OCI-LY7 (cell line): ENCODE results near the gene GAL. TPM values are rescaled to one million over a fixed set of nuclear protein-coding genes. Genes with fewer than 3 reads are reported as not detected.

Experiments
- BruUV-seq: library from RNA; stranded (reverse); fragments of 400-500 nt; replicated peaks from 2 replicates; lab custom pipeline; 2021; lab: Mats Ljungman, UMichigan
- CTCF ChIA-PET: fragments of 300-600 bp; sonication (Branson Sonifier 250); formaldehyde crosslinking; loops from one replicate; lab custom pipeline; 2022; ENCODE audit warnings: antibody characterized with exemption; ENCODE audit not compliant: unreplicated experiment; lab: Charles Lee
- POLR2A ChIA-PET: fragments of 300-600 bp; sonication (Branson Sonifier 250); formaldehyde crosslinking; loops from one replicate; lab custom pipeline; 2022; ENCODE audit warnings: antibody characterized with exemption; lab: Charles Lee
- DNase-seq: peaks from one replicate; pipeline ENCODE4 v3.0.0-alpha.2; 2015; ENCODE audit warnings: low spot score
- H2AFZ ChIP-seq: fragments of 200-600 bp; sonication (generic), shearing (Covaris generic); 2 replicates; pipeline ENCODE4 v1.6.1; 2014; ENCODE audit warnings: mild to moderate bottlenecking, antibody characterized with exemption, low read length, moderate library complexity
- H3K27ac ChIP-seq: fragments of 200-600 bp; sonication (generic); 2 replicates; pipeline ENCODE4 v1.5.1; 2014; ENCODE audit warnings: mixed run types, low read depth, mild to moderate bottlenecking, moderate library complexity, low read length, inconsistent platforms; ENCODE audit not compliant: poor library complexity, severe bottlenecking
- H3K36me3 ChIP-seq: fragments of 200-600 bp; sonication (generic); 2 replicates; pipeline ENCODE4 v1.6.1; 2014; ENCODE audit warnings: mild to moderate bottlenecking, antibody characterized with exemption, low read length, moderate library complexity, mixed read lengths; ENCODE audit not compliant: insufficient read depth
- H3K4me1 ChIP-seq: fragments of 200-600 bp; sonication (generic); 2 replicates; pipeline ENCODE4 v1.5.1; 2014; ENCODE audit warnings: mild to moderate bottlenecking, low read length; ENCODE audit not compliant: insufficient read depth, poor library complexity, severe bottlenecking
- H3K4me2 ChIP-seq: fragments of 200-600 bp; sonication (generic); 2 replicates; pipeline ENCODE4 v1.6.1; 2014; ENCODE audit warnings: mild to moderate bottlenecking, low read length
- H3K4me3 ChIP-seq: fragments of 200-600 bp; sonication (generic); 2 replicates; pipeline ENCODE4 v1.5.1; 2014; ENCODE audit warnings: mild to moderate bottlenecking, low read depth, low read length; ENCODE audit not compliant: poor library complexity, severe bottlenecking
- H3K79me2 ChIP-seq: fragments of 200-600 bp; sonication (generic); 2 replicates; pipeline ENCODE4 v1.6.1; 2016; ENCODE audit warnings: low read depth, mild to moderate bottlenecking, low read length, moderate library complexity, mixed read lengths; ENCODE audit not compliant: insufficient read depth
- H3K9me2 ChIP-seq: fragments of 200-600 bp; sonication (generic); 2 replicates; pipeline ENCODE4 v1.6.1; 2016; ENCODE audit warnings: mild to moderate bottlenecking, low read length, mixed read lengths; ENCODE audit not compliant: insufficient read depth
- H3K9me3 ChIP-seq: fragments of 200-600 bp; sonication (generic); 2 replicates; pipeline ENCODE4 v1.6.1; 2014; ENCODE audit warnings: mild to moderate bottlenecking, mixed run types, low read length, mixed read lengths
- H4K20me1 ChIP-seq: fragments of 200-600 bp; sonication (generic); 2 replicates; pipeline ENCODE4 v1.6.1; 2014; ENCODE audit warnings: mild to moderate bottlenecking, antibody characterized with exemption, low read length, moderate library complexity, mixed read lengths; ENCODE audit not compliant: insufficient read depth
- EZH2phosphoT487 ChIP-seq: fragments of 200-600 bp; sonication (generic); IDR thresholded peaks from 2 replicates; pipeline ENCODE4 v1.6.1; 2018; ENCODE audit warnings: low read depth, borderline replicate concordance, mild to moderate bottlenecking, mixed run types, antibody characterized with exemption, low read length, moderate library complexity, mixed read lengths
- intact Hi-C: fragments of 100-400 bp; cut with micrococcal nuclease; formaldehyde crosslinking; loops from one replicate; pipeline ENCODE4 v1.10.0; 2022; ENCODE audit not compliant: unreplicated experiment
- total RNA-seq, 2 experiments: library from RNA; depleted of rRNA in 1 of 2; stranded (reverse); fragments of >200 nt in 1 of 2; shearing (Covaris generic) in 1 of 2; gene quantifications; 2 replicates each; pipeline ENCODE4 v1.2.3, GENCODE V29; 2014 to 2022
- TF ChIP-seq, protein P1 (sequence below): fragments of 200-600 bp; sonication (generic); conservative IDR thresholded peaks from 2 replicates; pipeline ENCODE4 v1.5.1; 2014; ENCODE audit warnings: mild to moderate bottlenecking, antibody characterized with exemption, low read length, moderate library complexity, mixed read lengths

Gene GAL
- total RNA-seq, 2 experiments from 2014 or later: not detected

DNA sequence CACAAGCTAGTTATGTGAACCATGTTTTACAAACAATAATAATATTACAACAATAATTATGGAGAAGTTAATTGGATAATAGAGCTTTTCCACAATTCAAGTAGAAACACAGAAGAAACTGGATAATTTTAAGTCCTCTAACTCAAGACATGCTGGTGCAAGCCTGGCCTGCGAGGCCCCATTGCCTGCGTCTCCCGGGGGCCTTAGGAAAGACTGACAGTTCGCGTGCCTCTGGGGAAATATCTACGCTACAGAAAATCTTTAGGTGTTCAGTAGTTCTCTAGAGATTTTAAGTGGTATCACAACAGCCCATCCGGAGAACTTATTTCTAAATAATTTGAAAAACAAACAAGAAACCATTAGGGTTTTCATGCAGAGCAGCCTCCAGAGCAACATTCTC is 23.2 kb downstream of the GAL start:
- no TSS peak for BruUV-seq
- CTCF ChIA-PET: no interaction called here
- intact Hi-C loops: no loop called here

GRCh38 chr11:68709062-68709461 is 24.7 kb downstream of the GAL start:
- intact Hi-C loops: no loop called here
- BruUV-seq: no TSS peak
- H3K27ac ChIP-seq: no peak overlapping the region
- H4K20me1 ChIP-seq: no peaks in the 10 kb centered on the region
- H3K36me3 ChIP-seq: no peaks in the 10 kb centered on the region
- no peak for DNase-seq
- no peak for TF ChIP-seq EZH2phosphoT487
- TF ChIP-seq, protein P1, sequence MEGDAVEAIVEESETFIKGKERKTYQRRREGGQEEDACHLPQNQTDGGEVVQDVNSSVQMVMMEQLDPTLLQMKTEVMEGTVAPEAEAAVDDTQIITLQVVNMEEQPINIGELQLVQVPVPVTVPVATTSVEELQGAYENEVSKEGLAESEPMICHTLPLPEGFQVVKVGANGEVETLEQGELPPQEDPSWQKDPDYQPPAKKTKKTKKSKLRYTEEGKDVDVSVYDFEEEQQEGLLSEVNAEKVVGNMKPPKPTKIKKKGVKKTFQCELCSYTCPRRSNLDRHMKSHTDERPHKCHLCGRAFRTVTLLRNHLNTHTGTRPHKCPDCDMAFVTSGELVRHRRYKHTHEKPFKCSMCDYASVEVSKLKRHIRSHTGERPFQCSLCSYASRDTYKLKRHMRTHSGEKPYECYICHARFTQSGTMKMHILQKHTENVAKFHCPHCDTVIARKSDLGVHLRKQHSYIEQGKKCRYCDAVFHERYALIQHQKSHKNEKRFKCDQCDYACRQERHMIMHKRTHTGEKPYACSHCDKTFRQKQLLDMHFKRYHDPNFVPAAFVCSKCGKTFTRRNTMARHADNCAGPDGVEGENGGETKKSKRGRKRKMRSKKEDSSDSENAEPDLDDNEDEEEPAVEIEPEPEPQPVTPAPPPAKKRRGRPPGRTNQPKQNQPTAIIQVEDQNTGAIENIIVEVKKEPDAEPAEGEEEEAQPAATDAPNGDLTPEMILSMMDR: no peak
- ChIA-PET POLR2A (no interaction called here), CTCF (no interaction called here)
- no peak overlapping the region for H2AFZ ChIP-seq
- H3K9me2 ChIP-seq: no peaks in the 10 kb centered on the region
- H3K9me3 ChIP-seq: no peaks in the 10 kb centered on the region
- H3K79me2 ChIP-seq: no peaks in the 10 kb centered on the region
- peaks cover 1% of the 10 kb centered on the region for H3K4me1 ChIP-seq
- H3K4me2 ChIP-seq: no peak overlapping the region
- H3K4me3 ChIP-seq: no peak overlapping the region

More for the DNA sequence above, 23.2 kb downstream of the GAL start:
- H3K79me2 ChIP-seq: no peaks in the 10 kb centered on the region
- H3K36me3 ChIP-seq: no peaks in the 10 kb centered on the region
- no peak overlapping the region for H3K4me3 ChIP-seq
- H4K20me1 ChIP-seq: no peaks in the 10 kb centered on the region
- POLR2A ChIA-PET: no interaction called here
- H3K27ac ChIP-seq: no peak overlapping the region
- no peaks in the 10 kb centered on the region for H3K9me2 ChIP-seq
- TF ChIP-seq, protein P1: no peak
- TF ChIP-seq EZH2phosphoT487: no peak
- H3K4me1 ChIP-seq: no peaks in the 10 kb centered on the region
- no peak overlapping the region for H2AFZ ChIP-seq
- no peak overlapping the region for H3K4me2 ChIP-seq
- H3K9me3 ChIP-seq: no peaks in the 10 kb centered on the region
- DNase-seq: no peak

GRCh38 chr11:68710409-68710808 is 26.1 kb downstream of the GAL start:
- no peak overlapping the region for H3K4me3 ChIP-seq

More at GRCh38 chr11:68710409-68710808, 26.1 kb downstream of the GAL start:
- no TSS peak for BruUV-seq
- Histone ChIP-seq H3K9me3 (no peaks in the 10 kb centered on the region), H4K20me1 (no peaks in the 10 kb centered on the region), H3K79me2 (no peaks in the 10 kb centered on the region), H2AFZ (no peak overlapping the region), H3K4me2 (no peak overlapping the region), H3K36me3 (no peaks in the 10 kb centered on the region), H3K9me2 (no peaks in the 10 kb centered on the region), H3K4me1 (peaks cover 5% of the 10 kb centered on the region), H3K27ac (no peak overlapping the region)
- intact Hi-C loops: no loop called here
- DNase-seq: no peak
- TF ChIP-seq, protein P1: no peak
- TF ChIP-seq EZH2phosphoT487: no peak
- ChIA-PET CTCF (no interaction called here), POLR2A (no interaction called here)
